ENCODE data around the gene PI4KA. TPM values are rescaled to one million over a fixed set of nuclear protein-coding genes. Genes with fewer than 3 reads are reported as not detected.

PI4KA gene
- 108 to 110 TPM (median 109 TPM) in 3 replicates for total RNA-seq

GRCh38 chr22:20858615-20859416 lies at the start of gene PI4KA, which contains the start of gene SNAP29:
PI4KA (minus strand) TSS chr22:20858811; CDS start chr22:20858725, 86 bp downstream.
SNAP29 (plus strand) TSS chr22:20859007; CDS start chr22:20859111, 104 bp downstream.
- no peak for TF ChIP-seq CTCF (IDR thresholded peaks at IDR 0.05; ENCODE audit: unreplicated experiment)
- Mint-ChIP-seq H3K4me3 (peak within 1 kb of the TSS; percentile 70), H3K4me1 (peaks cover 30% of the 10 kb centered on the region)

GRCh38 chr22:20906387-20906767 lies 47.8 kb upstream of the PI4KA start:
- Mint-ChIP-seq H3K27me3 (ENCODE audit: low read depth) (peaks cover 3% of the 10 kb centered on the region), H3K4me1 (no peaks in the 10 kb centered on the region), H3K36me3 (no peaks in the 10 kb centered on the region), H3K9me3 (no peaks in the 10 kb centered on the region), H3K4me3 (no peak overlapping the region), H3K27ac (no peak overlapping the region)
- TF ChIP-seq CTCF (IDR thresholded peaks at IDR 0.05; ENCODE audit: unreplicated experiment): no peak
- no peak for DNase-seq (ENCODE audit: low spot score in 2 of 2, unreplicated experiment in 2 of 2)

More at GRCh38 chr22:20858615-20859416, at the start of gene PI4KA, which contains the start of gene SNAP29:
- no peaks in the 10 kb centered on the region for H3K27me3 Mint-ChIP-seq (ENCODE audit: low read depth)
- H3K27ac Mint-ChIP-seq: peak within 1 kb of the TSS; percentile 80
- H3K9me3 Mint-ChIP-seq: no peaks in the 10 kb centered on the region
- peaks cover 5% of the 10 kb centered on the region for H3K36me3 Mint-ChIP-seq
- DNase-seq (ENCODE audit: low spot score in 2 of 2, unreplicated experiment in 2 of 2): peak; percentile 94 to 96

- H3K36me3 Mint-ChIP-seq: no peaks in the 10 kb centered on the region
- no peak for DNase-seq (ENCODE audit: low spot score in 2 of 2, unreplicated experiment in 2 of 2)
- H3K27me3 Mint-ChIP-seq (ENCODE audit: low read depth): peaks cover 3% of the 10 kb centered on the region
- no peak for TF ChIP-seq CTCF (IDR thresholded peaks at IDR 0.05; ENCODE audit: unreplicated experiment)
- H3K4me3 Mint-ChIP-seq: no peak overlapping the region
- H3K9me3 Mint-ChIP-seq: no peaks in the 10 kb centered on the region
- H3K27ac Mint-ChIP-seq: no peak overlapping the region
- no peaks in the 10 kb centered on the region for H3K4me1 Mint-ChIP-seq
These were observed 47.1 kb upstream of the PI4KA start for GRCh38 chr22:20905415-20906386.

GRCh38 chr22:20904980-20905355 lies 46.4 kb upstream of the PI4KA start:
- DNase-seq (ENCODE audit: low spot score in 2 of 2, unreplicated experiment in 2 of 2): no peak
- Mint-ChIP-seq H3K36me3 (no peaks in the 10 kb centered on the region), H3K27me3 (ENCODE audit: low read depth) (peaks cover 3% of the 10 kb centered on the region), H3K27ac (no peak overlapping the region), H3K4me3 (no peak overlapping the region), H3K9me3 (no peaks in the 10 kb centered on the region), H3K4me1 (no peaks in the 10 kb centered on the region)
- TF ChIP-seq CTCF (IDR thresholded peaks at IDR 0.05; ENCODE audit: unreplicated experiment): no peak

- no peak for DNase-seq (ENCODE audit: low spot score in 2 of 2, unreplicated experiment in 2 of 2)
These were observed 45.7 kb upstream of the PI4KA start for GRCh38 chr22:20904008-20904979.

More at GRCh38 chr22:20904008-20904979, 45.7 kb upstream of the PI4KA start:
- Mint-ChIP-seq H3K4me1 (no peaks in the 10 kb centered on the region), H3K36me3 (no peaks in the 10 kb centered on the region), H3K9me3 (no peaks in the 10 kb centered on the region), H3K4me3 (no peak overlapping the region), H3K27me3 (ENCODE audit: low read depth) (peaks cover 3% of the 10 kb centered on the region), H3K27ac (no peak overlapping the region)
- TF ChIP-seq CTCF (IDR thresholded peaks at IDR 0.05; ENCODE audit: unreplicated experiment): no peak

All from mesothelial cell of epicardium (in vitro differentiated cells).